Esophagus squamous epithelium (tissue), 5 donors: Measurements from ENCODE around the gene RAB36. TPM values are rescaled to one million over a fixed set of nuclear protein-coding genes. Genes with fewer than 3 reads are reported as not detected.

ENCODE experiments used
- DNase-seq: peaks from one replicate; lab custom pipeline; 2025; lab: John Stamatoyannopoulos, UW
- H3K27ac ChIP-seq, 4 donors: fragments of 200-600 bp; sonication (generic); one replicate each; pipeline ENCODE4 v1.5.1; 2016 to 2019; ENCODE audit warnings: mild to moderate bottlenecking in 1 of 4
- H3K27me3 ChIP-seq, 4 donors: fragments of 200-600 bp; sonication (generic); 1 replicate in 3 of 4; 2 replicates in 1 of 4; pipeline versions ENCODE4 v1.5.1 to v1.6.0; 2017 to 2021; ENCODE audit warnings: antibody characterized with exemption in 1 of 4
- H3K36me3 ChIP-seq, 3 donors: fragments of 200-600 bp; sonication (generic); one replicate each; pipeline ENCODE4 v1.5.1; 2016 to 2019
- H3K4me1 ChIP-seq, 3 donors: fragments of 200-600 bp; sonication (generic); one replicate each; pipeline ENCODE4 v1.5.1; 2017 to 2019
- H3K4me3 ChIP-seq, 4 donors: fragments of 200-600 bp; sonication (generic); 1 replicate in 3 of 4; 2 replicates in 1 of 4; pipeline ENCODE4 v1.5.1; 2016 to 2019; ENCODE audit warnings: mild to moderate bottlenecking in 2 of 4, moderate library complexity in 1 of 4
- H3K9me3 ChIP-seq, 3 donors: fragments of 200-600 bp; sonication (generic); one replicate each; pipeline ENCODE4 v1.5.1; 2016 to 2019
- CTCF ChIP-seq, 6 experiments: fragments of 450-650 bp in 4 of 6; fragments of 200-600 bp in 2 of 6; sonication (generic) in 2 of 6; IDR thresholded peaks; one replicate each; pipeline ENCODE4 v1.5.1; 2016 to 2019; ENCODE audit warnings: antibody characterized with exemption in 6 of 6, mild to moderate bottlenecking in 4 of 6, moderate library complexity in 4 of 6
- POLR2A ChIP-seq, 4 donors: fragments of 450-650 bp; IDR thresholded peaks; one replicate each; pipeline ENCODE4 v1.6.1; 2017; ENCODE audit warnings: antibody characterized with exemption in 4 of 4, mild to moderate bottlenecking in 4 of 4, moderate library complexity in 3 of 4
- whole genome bisulfite sequencing, 2 donors: methylation state at CpG; one replicate each; pipeline ENCODE4 v1.1.5; 2018; 5-methylcytosine and 5-hydroxymethylcytosine counted together
- intact Hi-C: fragments of 100-400 bp; cut with DNase I; formaldehyde crosslinking; loops from one replicate; pipeline ENCODE4 v1.15.0; 2022
- total RNA-seq, 4 donors: library from RNA; depleted of rRNA; stranded (reverse); fragments of >200 nt; gene quantifications; one replicate each; pipeline ENCODE4 v1.1.0, GENCODE V29; 2016
- donor health status: DM: yes; HTN: yes; CAD: no.

RAB36 gene
- total RNA-seq, 4 donors from 2014 or later: 1.4 to 3.9 (median 2.3) TPM

GRCh38 chr22:23123804-23124254 is 21.4 kb upstream of the RAB36 start:
- DNase-seq: no peak
- no peaks in the 10 kb centered on the region for H3K9me3 ChIP-seq
- peaks cover 0 to 7% (median 0%) of the 10 kb centered on the region in 3 donors for H3K4me1 ChIP-seq
- no peaks in the 10 kb centered on the region for H3K36me3 ChIP-seq
- TF ChIP-seq POLR2A (IDR thresholded peaks at IDR 0.05) (no peak), CTCF (IDR thresholded peaks at IDR 0.05) (no peak)
- no peak overlapping the region for H3K27ac ChIP-seq
- no peaks in the 10 kb centered on the region for H3K27me3 ChIP-seq
- H3K4me3 ChIP-seq: no peak overlapping the region
- intact Hi-C loops: loop anchor here (5.0 kb wide), 1 partner anchor 162 kb away; no protein-coding TSS in a partner anchor
- 71 to 80% methylated on average over 5 of the region's 9 CpGs for WGBS, 2 donors

GRCh38 chr22:23124611-23125511 is 20.4 kb upstream of the RAB36 start:
- DNase-seq: no peak
- no peak overlapping the region for H3K4me3 ChIP-seq
- no peaks in the 10 kb centered on the region for H3K36me3 ChIP-seq
- H3K9me3 ChIP-seq: no peaks in the 10 kb centered on the region
- 69 to 83% methylated on average over 16 of the region's 19 CpGs for WGBS, 2 donors
- H3K27me3 ChIP-seq: no peaks in the 10 kb centered on the region
- TF ChIP-seq POLR2A (IDR thresholded peaks at IDR 0.05) (no peak), CTCF (IDR thresholded peaks at IDR 0.05) (no peak)
- peaks cover 0 to 7% (median 0%) of the 10 kb centered on the region in 3 donors for H3K4me1 ChIP-seq
- no peak overlapping the region for H3K27ac ChIP-seq
- intact Hi-C loops: loop anchor here (5.0 kb wide), 1 partner anchor 163 kb away; no protein-coding TSS in a partner anchor

- TF ChIP-seq POLR2A (IDR thresholded peaks at IDR 0.05): no peak
Measured at GRCh38 chr22:23125512-23126103, 19.7 kb upstream of the RAB36 start.

GRCh38 chr22:23126165-23127054 is 18.9 kb upstream of the RAB36 start:
- no peaks in the 10 kb centered on the region for H3K9me3 ChIP-seq
- no peaks in the 10 kb centered on the region for H3K36me3 ChIP-seq
- DNase-seq: no peak
- WGBS, 2 donors: 72 to 87% methylated on average over 8 to 13 of the region's 14 CpGs
- no peak overlapping the region for H3K27ac ChIP-seq
- peaks cover 0 to 7% (median 0%) of the 10 kb centered on the region in 3 donors for H3K4me1 ChIP-seq
- intact Hi-C loops: no loop called here
- TF ChIP-seq POLR2A (IDR thresholded peaks at IDR 0.05) (no peak), CTCF (IDR thresholded peaks at IDR 0.05) (no peak)
- no peak overlapping the region for H3K4me3 ChIP-seq
- no peaks in the 10 kb centered on the region for H3K27me3 ChIP-seq

More at GRCh38 chr22:23125512-23126103, 19.7 kb upstream of the RAB36 start:
- peaks cover 0 to 7% (median 0%) of the 10 kb centered on the region in 3 donors for H3K4me1 ChIP-seq
- no peaks in the 10 kb centered on the region for H3K27me3 ChIP-seq
- H3K9me3 ChIP-seq: no peaks in the 10 kb centered on the region
- H3K27ac ChIP-seq: no peak overlapping the region
- no peak for DNase-seq
- 91% methylated on average over 10 to 18 of the region's 18 CpGs for WGBS, 2 donors
- H3K4me3 ChIP-seq: no peak overlapping the region
- intact Hi-C loops: no loop called here
- H3K36me3 ChIP-seq: no peaks in the 10 kb centered on the region
